DMS 273 (cell line): Measurements from ENCODE around the gene DGCR8.
"Not testable (repeated sequence)": the region's sequence is repeated elsewhere in the genome, so short reads cannot be mapped to it uniquely, and the experiment has no call there.

ENCODE experiments used
- DNase-seq: peaks from one replicate; lab custom pipeline; 2025; ENCODE audit not compliant: unreplicated experiment; lab: John Stamatoyannopoulos, UW

Gene DGCR8

GRCh38 chr22:20065896-20066616 is 14.0 kb upstream of the DGCR8 start:
- DNase-seq, result no peak

DNA sequence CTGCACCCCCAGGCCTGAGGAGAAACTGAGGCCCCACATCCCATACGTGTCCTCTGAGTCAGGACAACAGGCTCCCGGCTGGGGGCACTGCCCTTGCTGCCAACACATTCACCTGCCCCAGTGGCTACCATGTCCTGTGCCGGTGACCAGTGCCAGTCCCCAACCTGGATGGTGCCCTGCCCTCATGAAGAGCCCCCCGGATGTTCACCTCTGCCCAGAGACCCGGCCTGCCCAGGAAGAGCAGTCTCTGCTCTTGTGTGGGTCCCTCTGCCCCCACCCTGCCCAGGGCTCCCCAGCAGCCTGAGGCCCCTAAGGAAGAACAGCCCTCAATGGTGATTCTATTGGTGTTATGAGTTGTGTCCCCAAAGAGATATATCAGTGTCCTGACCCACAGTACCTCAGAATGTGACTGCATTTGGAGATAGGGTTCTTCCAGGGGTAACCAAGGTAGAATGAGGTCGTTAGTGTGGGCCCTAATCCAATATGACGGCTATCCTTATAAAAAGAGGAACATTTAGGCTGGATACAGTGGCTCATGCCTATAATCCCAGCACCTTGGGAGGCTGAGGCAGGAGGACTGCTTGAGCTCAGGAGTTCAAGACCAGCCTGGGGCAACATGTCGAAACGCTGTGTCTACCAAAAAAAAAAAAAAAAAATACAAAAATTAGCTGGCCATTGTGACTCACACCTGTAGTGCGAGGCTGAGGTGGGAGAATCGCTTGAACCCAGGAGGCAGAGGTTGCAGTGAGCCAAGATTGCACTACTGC is 13.2 kb upstream of the DGCR8 start:
- no peak for DNase-seq

- DNase-seq, result not testable (repeated sequence)
Measured at GRCh38 chr22:20067384-20067682, 12.7 kb upstream of the DGCR8 start.

- no peak for DNase-seq
Measured at GRCh38 chr22:20068640-20069039, 11.4 kb upstream of the DGCR8 start.

DNA sequence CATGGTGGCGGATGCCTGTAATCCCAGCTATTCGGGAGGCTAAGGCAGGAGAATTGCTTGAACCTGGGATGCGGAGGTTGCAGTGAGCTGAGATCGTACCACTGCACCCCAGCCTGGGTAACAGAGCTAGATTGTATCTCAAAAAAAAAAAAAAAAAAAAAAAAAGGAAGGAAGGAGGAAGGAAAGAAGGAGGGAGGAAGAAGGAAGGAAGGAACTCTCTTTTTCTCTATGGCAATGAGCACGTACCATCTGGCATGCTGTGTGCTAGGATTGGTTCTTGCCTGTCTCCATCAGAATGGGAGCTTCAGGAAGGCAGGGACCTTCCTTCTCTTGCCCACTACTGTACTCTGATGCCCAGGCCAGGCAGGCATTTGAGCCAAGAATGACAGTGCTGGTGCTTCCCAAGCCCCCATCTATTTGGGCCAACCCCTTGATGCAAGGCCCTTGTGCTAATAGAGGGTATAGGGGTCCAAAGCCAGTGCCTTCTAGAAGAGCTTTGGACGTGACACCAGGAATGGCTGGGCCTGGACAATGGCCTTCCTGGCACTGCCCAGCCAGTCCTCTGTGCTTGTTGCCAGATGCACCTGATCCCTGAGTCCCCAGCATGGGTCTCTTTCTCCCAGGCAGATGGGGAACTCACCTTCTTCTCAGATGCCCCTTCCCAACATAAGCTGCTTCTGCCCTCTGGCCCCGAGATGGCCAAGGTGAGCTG is 10.6 kb upstream of the DGCR8 start:
- no peak for DNase-seq

DNA sequence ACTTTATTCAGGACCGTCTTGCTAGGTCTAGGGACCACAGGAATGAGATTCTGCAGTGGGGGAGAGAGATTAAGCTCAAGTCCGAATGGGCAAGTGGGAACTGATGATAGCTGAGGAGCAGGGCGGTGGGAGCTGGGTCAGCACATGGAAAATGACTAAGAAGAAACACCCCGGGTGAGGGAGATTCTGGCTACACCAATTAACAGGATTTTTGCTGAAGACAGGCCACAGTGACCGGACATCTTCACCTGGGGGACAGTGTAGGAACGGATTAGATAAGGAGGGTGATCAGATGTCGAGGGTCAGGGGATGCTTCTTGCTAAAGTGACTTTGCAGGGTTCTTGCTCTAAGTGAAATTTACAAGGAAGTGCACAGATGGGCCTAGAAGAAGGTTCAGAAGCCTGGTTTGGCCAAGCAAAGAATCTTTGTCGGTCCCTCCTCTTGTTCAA is 8.5 kb upstream of the DGCR8 start:
- no peak for DNase-seq

GRCh38 chr22:20076627-20077172 is 3.3 kb upstream of the DGCR8 start:
- DNase-seq, result no peak

- DNase-seq, result peak; percentile 82
Measured at GRCh38 chr22:20080445-20080775, 369 bp downstream of the DGCR8 start.

DNA sequence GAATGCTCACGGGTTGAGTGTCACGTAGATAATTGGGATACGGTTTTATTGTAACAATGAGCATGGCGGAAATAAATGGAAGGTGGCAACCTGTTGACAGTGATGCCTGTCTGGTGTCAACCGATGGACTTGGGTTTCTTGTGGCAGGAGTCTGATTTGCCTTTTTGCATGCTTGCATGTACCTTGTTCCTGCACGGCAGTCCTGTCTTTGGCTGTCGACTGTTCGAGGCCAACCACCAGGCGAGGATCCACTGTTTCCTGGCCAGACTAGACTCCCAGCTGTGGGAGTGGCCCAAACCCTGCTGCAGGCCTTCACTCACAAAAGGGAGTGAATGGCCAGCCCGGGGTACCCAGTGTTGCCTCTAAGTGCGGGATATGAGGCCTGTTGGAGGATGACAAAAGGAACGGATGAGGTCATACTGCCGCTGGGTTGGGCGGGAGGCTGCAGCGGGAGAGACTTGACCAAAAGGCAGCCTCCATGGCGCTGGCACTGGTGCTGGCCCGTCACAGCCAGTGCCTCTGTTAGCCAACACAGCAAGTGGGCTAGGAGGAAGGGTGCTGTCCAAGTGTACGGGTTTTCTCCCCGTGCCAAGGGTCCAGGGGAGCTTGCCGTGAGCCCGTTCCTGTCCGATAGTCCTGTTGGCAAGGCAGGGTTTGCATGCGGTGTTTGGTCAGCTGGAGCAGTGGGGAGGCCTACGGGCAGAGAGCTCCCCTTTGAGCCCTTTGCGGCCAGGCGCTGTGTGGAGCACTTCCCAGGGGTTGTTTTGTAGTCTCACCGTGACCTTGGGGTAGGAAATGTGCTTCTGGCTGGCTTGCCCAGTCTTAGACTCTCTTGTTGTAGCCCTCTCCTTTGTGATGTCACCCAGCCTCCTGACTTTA is 974 bp downstream of the DGCR8 start:
- peak; percentile 61 for DNase-seq

DNA sequence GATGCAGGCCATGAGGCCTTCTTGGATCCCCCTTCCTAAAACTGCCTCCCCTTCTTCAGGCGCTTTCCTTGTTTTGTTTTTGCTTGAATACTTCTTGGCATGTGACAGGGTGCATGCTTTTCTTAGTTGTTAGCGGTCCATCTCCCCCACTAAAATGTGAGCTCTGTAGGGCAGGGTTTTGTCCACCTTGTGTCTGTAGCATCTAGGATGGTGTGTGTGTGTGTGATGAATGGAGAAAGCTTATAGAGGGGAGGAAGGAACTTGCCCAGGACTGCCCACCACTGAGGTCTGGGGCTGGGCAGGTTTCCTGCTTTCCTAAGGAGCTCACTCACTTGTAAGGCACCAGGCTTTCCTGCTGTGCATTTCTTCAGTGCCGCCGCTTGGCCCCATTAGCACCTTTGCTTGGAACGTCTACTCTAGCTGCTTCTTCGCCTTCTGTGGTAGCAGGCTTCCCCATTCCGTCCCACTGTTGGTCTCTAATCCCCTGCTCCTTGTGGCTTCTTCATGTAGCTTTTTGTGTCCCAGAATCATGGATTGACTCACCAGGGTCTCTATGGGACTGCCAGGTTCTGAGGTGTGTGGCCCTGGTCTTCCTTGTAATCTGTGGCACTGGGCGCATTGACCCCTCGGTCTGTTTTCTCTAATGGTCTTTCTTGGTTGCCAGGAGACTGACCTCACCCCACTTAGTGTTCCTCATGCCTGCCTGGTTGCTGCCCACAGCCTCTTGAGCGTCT is 3.3 kb downstream of the DGCR8 start:
- DNase-seq, result no peak

DNA sequence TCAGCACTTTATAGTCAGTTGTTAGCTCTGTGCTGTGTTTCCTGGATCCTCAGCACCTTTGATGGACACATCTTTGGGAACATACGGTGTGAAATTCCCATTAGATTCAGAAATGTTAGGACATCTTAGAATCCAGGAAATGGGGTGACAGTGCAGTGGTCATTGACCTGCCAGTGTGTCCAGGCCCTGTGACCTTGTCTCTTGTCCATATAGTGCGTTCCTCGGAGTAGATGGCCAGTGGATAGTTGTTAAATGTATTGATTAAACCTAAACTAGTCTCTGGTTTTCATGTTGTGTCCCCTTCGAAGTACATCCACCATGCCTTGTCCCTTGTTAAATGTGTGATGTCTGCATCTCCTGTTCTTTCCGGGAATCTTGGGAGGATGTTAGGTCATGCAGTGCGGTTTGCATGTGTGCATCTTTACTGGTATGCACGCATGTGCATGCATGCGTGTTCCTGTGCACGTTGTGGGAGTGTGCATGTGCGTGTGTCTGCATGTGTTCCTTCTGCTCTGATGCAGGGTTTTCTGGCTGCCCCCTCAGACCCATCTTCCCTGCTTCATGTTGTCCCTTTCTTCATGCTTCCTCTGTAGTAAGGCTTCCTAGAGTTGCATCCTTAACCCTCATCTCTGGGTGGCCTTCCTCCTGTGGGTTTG is 4.0 kb downstream of the DGCR8 start:
- DNase-seq, result no peak

DNA sequence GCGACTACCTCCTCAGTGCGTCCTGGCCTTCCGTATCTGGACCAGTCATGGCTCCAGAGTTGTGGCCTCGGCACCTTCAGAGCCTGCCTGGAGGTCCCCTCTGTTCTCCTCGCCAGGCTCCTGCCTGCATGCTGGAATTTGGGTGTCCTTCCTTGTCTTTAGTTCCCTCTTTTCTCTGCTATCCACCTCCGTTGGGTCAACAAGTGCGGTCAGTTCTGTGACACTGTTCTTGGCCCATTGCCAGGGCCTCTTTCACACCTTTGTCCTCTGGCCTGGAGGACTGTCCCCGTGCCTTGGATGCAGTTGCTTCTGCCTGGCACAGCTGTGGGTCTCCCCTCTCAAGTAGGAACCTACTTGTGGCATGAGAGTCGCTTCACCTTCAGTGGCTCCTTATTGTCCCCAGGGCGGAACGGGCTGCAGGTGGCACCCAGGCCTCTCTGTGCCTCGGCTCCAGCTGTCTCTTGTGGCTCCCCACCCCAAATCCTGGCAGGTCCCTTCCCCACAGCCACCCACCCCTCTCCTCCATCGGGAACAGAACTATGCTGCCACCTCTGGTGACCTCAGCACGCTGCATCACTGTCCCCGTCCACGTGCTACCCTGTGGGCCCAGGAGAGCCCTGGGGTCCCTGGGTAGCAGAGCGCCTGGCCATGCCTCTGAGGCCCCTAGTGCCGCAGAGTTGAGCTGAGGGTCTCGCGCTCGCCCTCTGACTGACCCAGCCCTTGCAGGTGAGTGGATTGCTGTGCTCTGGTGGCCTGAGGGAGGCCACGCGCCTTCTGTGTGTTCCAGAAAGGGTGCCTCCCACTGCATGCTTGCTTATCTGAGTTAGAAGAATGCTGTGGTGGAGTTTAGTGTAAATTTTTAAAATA is 4.7 kb downstream of the DGCR8 start:
- peak; percentile 43 for DNase-seq

DNA sequence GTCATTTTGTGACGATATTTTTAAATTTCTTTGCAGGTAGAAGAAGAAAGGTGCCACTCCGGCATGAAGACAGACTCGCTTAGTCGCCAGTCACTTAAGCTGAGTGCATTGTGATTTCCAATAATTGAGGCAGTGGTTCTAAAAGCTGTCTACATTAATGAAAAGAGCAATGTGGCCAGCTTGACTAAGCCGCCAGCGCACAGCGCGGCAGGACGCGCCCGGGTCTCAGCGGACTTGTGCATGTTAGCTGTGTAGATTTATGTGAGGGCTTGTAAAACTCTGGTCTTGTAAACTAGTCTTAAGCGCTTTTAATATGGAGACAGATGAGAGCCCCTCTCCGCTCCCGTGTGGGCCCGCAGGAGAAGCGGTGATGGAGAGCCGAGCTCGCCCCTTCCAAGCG is 5.6 kb downstream of the DGCR8 start:
- no peak for DNase-seq

DNA sequence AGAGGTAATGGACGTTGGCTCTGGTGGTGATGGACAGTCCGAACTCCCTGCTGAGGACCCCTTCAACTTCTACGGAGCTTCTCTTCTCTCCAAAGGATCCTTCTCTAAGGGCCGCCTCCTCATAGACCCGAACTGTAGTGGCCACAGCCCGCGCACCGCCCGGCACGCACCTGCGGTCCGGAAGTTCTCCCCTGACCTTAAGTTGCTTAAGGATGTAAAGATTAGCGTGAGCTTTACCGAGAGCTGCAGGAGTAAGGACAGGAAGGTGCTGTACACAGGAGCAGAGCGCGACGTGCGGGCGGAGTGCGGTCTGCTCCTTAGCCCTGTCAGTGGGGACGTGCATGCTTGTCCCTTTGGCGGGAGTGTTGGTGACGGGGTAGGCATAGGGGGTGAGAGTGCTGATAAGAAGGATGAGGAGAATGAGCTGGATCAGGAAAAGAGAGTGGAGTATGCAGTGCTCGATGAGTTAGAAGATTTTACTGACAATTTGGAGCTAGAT is 6.1 kb downstream of the DGCR8 start:
- no peak for DNase-seq

DNA sequence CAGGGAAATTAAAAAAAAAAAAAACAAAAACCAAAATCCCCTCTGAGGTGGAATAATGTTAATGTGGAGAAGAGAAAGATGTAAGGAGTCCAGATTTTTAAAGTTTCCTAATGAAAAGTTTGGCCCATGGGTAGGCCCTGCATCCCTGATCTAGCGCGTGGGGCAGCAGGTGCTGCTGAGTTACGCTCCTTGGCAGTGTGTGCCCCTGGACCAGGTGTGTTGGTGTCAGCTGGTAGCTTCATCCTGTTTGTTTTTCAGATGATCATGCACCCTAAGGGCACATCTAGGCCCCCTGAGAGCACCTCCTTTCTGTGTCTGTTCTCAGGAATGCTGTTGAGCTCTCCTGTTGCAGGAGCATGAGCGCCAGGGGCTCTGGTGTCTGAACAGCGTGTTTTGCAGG is 6.7 kb downstream of the DGCR8 start:
- no peak for DNase-seq

GRCh38 chr22:20087319-20088262 is 7.5 kb downstream of the DGCR8 start:
- no peak for DNase-seq

GRCh38 chr22:20088263-20088648 is 8.2 kb downstream of the DGCR8 start:
- DNase-seq, result no peak
